Neural progenitor cell (in vitro differentiated cells): Measurements from ENCODE around the gene LBR.

Experiments used
- EZH2 ChIP-seq: fragments of 200-600 bp; sonication (generic); IDR thresholded peaks from 2 replicates; pipeline ENCODE4 v1.6.1; 2017; ENCODE audit warnings: antibody characterized with exemption, mild to moderate bottlenecking, moderate library complexity
- EZH2phosphoT487 ChIP-seq: fragments of 200-600 bp; sonication (generic); IDR thresholded peaks from 2 replicates; pipeline ENCODE4 v1.6.1; 2017; ENCODE audit warnings: antibody characterized with exemption
- TF ChIP-seq, protein P1 (sequence below): fragments of 200-600 bp; sonication (generic); IDR thresholded peaks from 2 replicates; pipeline ENCODE4 v1.5.1; 2017; ENCODE audit warnings: antibody characterized with exemption, mild to moderate bottlenecking

GRCh38 chr1:225449774-225450173 lies 21.9 kb upstream of the LBR start:
- TF ChIP-seq, protein P1, sequence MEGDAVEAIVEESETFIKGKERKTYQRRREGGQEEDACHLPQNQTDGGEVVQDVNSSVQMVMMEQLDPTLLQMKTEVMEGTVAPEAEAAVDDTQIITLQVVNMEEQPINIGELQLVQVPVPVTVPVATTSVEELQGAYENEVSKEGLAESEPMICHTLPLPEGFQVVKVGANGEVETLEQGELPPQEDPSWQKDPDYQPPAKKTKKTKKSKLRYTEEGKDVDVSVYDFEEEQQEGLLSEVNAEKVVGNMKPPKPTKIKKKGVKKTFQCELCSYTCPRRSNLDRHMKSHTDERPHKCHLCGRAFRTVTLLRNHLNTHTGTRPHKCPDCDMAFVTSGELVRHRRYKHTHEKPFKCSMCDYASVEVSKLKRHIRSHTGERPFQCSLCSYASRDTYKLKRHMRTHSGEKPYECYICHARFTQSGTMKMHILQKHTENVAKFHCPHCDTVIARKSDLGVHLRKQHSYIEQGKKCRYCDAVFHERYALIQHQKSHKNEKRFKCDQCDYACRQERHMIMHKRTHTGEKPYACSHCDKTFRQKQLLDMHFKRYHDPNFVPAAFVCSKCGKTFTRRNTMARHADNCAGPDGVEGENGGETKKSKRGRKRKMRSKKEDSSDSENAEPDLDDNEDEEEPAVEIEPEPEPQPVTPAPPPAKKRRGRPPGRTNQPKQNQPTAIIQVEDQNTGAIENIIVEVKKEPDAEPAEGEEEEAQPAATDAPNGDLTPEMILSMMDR = no peak
- TF ChIP-seq EZH2phosphoT487 = no peak
- TF ChIP-seq EZH2 = no peak
